Aorta (tissue), 5 donors: ENCODE measurements around the gene PROB1. TPM values are rescaled to one million over a fixed set of nuclear protein-coding genes. Genes with fewer than 3 reads are reported as not detected.
"Not testable (repeated sequence)": the region's sequence is repeated elsewhere in the genome, so short reads cannot be mapped to it uniquely, and the experiment has no call there.

ENCODE experiments used
- ATAC-seq: fragments of 200-7000 bp; cut with Tn5 transposase; one replicate; pipeline ENCODE4 v1.9.1; 2022; ENCODE audit warnings: moderate library complexity; ENCODE audit not compliant: low FRiP score
- DNase-seq, 2 donors: peaks; one replicate each; pipeline ENCODE4 v3.0.0-alpha.2; 2020
- H3K27ac ChIP-seq, 2 donors: one replicate each; pipeline ENCODE4 v1.5.1; 2013; ENCODE audit warnings: low read length in 2 of 2, mild to moderate bottlenecking in 2 of 2, moderate library complexity in 2 of 2, control low read depth in 1 of 2, inconsistent platforms in 1 of 2, low read depth in 1 of 2
- H3K27me3 ChIP-seq, 2 donors: one replicate each; pipeline ENCODE4 v1.6.1; 2013; ENCODE audit warnings: control low read depth in 1 of 2, low read length in 1 of 2, mild to moderate bottlenecking in 1 of 2, moderate library complexity in 1 of 2; ENCODE audit not compliant: insufficient read depth in 2 of 2, control insufficient read depth in 1 of 2
- H3K36me3 ChIP-seq, 2 donors: one replicate each; pipeline ENCODE4 v1.6.1; 2013; ENCODE audit warnings: control low read depth in 1 of 2, low read length in 1 of 2, mild to moderate bottlenecking in 1 of 2; ENCODE audit not compliant: insufficient read depth in 2 of 2, control insufficient read depth in 1 of 2
- H3K4me1 ChIP-seq, 2 donors: one replicate each; pipeline ENCODE4 v1.6.1; 2013; ENCODE audit warnings: low read length in 2 of 2, control low read depth in 1 of 2, mild to moderate bottlenecking in 1 of 2, moderate library complexity in 1 of 2; ENCODE audit not compliant: insufficient read depth in 2 of 2, control insufficient read depth in 1 of 2
- H3K4me3 ChIP-seq, 2 donors: one replicate each; pipeline ENCODE4 v1.5.1; 2013; ENCODE audit warnings: low read length in 2 of 2, control low read depth in 1 of 2, mild to moderate bottlenecking in 1 of 2
- H3K9me3 ChIP-seq: one replicate; pipeline ENCODE4 v1.6.1; 2013; ENCODE audit warnings: mild to moderate bottlenecking, low read length; ENCODE audit not compliant: control insufficient read depth
- WGBS, 2 donors: extraction: QIAGEN DNeasy Blood & Tissue Kit; methylation state at CpG; one replicate each; pipeline ENCODE4 v1.1.7; 2013; 5-methylcytosine and 5-hydroxymethylcytosine counted together
- intact Hi-C, 2 donors: fragments of 100-400 bp; cut with DNase I; formaldehyde crosslinking; loops; one replicate each; pipeline versions ENCODE4 v1.14.2 to v1.15.0; 2022
- polyA plus RNA-seq, 2 donors: library from polyadenylated mRNA; stranded (reverse); fragments of 200-250 nt; gene quantifications; one replicate each; pipeline ENCODE4 v1.2.3, GENCODE V29; 2013
- total RNA-seq, 2 donors: library from RNA; stranded (reverse); fragmentation: NEBNext Ultra II Directional; extraction: Animal tissue kit (Norgen Biotek cat#: 25700); gene quantifications; one replicate each; pipeline ENCODE4 v1.2.1, GENCODE V29; 2021
- donor health status: healthy with polysubstance abuse.
- donor health status: Bipolar disorder and iron deficiency.
- donor health status: DM: no; HTN: no; CAD: no.
- donor health status: DM: no; HTN: no; CAD: no.
- donor health status: DM: yes; HTN: yes; CAD: no.

PROB1 gene
- total and polyA plus RNA-seq, 4 donors = 0.13 to 3.0 (median 1.1) TPM

DNA sequence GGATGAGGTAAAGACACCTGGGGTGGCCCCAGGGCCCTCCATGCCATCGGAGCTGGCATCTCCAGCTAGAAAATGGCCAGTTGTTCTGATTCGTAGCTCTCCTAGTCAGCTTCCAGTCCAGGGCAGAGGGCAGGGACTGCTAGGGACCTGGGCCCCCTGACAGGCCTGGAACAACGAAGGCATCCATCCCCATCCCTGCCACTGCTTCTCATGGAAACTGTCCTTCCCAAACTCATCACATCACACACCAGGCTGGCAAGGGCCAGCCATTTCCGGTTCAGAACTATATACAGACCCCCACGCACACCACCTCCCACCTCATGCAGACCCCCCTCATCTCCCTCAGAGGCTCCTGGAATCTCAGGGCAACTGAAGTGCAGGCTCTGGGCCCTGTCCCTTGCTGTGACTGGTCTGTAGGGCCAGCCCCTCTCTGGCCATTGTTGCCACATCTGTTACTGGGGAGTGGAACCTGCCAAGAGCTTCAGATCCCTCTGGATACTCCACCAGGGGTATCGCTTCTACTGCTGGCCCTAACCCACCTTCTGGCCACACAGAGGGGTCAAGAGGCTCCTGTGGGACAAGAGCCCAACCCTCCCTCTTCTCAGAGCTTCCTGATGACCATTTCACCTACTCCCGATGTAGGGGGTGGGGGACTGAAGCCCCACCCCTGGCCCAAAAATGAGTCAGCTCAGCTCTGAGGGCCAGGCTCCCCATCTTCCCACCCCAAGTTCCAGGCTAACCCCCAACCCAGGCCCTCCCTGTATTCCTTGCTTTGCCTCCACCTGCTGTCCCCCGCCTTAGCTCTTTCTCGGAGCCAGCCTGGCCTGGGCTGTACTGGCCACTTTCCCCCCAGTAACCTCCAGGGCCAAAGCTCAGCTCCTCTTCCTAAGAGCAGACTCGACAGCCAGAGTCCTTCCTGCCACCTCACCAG is 4.0 kb downstream of the PROB1 start:
- Histone ChIP-seq H3K36me3 (no peaks in the 10 kb centered on the region), H3K27ac (no peak overlapping the region), H3K4me3 (no peak overlapping the region), H3K4me1 (no peaks in the 10 kb centered on the region), H3K27me3 (no peaks in the 10 kb centered on the region), H3K9me3 (no peaks in the 10 kb centered on the region)
- intact Hi-C loops = no loop called here
- 89 to 92% methylated on average over 10 of the region's 10 CpGs for WGBS, 2 donors
- peak; percentile 27 to 58 for DNase-seq
- no peak for ATAC-seq

DNA sequence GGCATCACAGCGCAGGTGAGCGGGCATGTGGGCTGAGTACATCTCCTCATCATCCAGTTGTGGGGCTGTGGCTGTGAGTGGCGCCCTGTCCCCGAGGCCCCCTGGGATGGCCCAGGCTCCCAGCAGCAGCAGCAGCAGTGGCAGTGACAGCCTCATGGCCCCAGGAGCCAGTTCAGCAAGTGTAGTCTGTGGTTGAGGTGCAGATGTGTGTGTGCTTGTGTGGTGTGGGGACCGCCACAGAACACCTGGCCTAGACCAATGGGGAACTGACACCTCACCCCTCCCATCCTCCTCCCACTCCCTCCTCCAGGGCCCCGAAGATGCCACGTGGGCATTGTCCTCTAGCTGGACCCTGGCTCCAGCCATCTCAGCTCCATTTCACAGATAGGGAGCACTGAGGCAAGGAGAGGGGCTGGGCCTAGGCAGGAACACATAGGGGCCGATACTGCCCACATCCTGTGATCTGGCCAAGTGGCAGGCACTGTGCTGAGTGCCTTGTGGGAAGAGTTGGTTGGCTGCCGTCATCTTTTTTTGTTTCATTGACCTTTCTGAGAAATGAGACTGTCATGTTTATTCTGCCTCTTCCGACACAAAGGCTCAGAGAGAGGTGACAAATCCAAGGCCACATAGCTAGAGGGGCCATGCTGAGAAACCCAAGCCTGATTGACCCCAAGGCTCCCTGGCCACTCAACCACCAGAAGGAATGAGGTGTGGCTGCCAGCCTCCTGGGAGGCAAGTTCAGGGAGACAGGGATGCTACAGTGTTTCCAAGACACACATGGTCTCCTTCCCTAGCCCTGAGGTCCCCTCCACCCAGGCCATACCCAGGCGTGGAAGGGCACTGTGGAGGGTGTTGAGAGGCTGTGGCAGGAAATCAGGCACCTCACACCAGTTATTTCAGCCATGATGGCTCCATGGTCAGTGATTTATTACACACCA is 4.9 kb downstream of the PROB1 start, which contains the start of gene MZB1:
TSS of gene MZB1 (minus strand) at position 213 of the 938 bp plus-strand sequence. CDS start at position 156, 57 bp downstream.
- peak; percentile 48 to 75 for DNase-seq
- H3K27me3 ChIP-seq = no peaks in the 10 kb centered on the region
- intact Hi-C loops = no loop called here
- no peaks in the 10 kb centered on the region for H3K9me3 ChIP-seq
- ATAC-seq = no peak
- no peaks in the 10 kb centered on the region for H3K36me3 ChIP-seq
- H3K4me3 ChIP-seq = no peak within 1 kb of the TSS
- H3K27ac ChIP-seq = no peak within 1 kb of the TSS
- H3K4me1 ChIP-seq = no peaks in the 10 kb centered on the region
- WGBS, 2 donors = 91 to 93% methylated on average over 11 of the region's 11 CpGs

DNA sequence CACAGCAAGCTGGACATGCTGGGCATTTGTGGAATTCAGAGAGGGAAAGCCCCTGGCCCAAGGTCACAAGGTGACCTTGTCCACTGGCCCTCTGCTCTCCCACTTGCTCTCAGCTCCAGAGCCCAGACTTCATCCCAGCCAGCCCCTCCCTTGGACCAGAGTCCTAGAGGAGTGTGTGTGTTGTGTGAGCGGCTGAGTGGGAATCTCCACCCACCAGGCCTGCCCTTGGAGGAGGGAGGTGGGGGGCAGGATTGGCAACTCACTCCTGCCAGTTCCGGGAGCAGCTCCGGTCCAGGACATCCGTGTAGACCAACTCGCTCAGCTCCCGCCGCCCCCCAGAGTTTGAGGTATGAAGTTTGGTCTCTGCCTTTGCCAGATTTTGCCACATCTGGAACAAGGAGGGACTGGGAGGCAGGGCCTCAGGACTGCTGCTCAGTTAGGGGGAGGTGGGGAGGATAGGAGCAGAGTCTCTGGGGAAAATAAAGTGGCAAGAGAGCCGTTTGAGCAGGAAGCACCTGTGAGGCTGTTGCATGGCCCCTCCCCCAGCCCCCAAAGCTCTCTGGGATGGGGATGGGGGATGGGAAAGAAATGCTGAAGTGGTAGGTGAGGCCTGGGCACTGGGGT is 6.6 kb downstream of the PROB1 start:
- Histone ChIP-seq H3K27me3 (no peaks in the 10 kb centered on the region), H3K36me3 (no peaks in the 10 kb centered on the region), H3K4me1 (no peaks in the 10 kb centered on the region), H3K4me3 (no peak overlapping the region), H3K9me3 (no peaks in the 10 kb centered on the region), H3K27ac (no peak overlapping the region)
- no peak for ATAC-seq
- intact Hi-C loops = no loop called here
- 18 to 23% methylated on average over 8 of the region's 8 CpGs for WGBS, 2 donors
- peak in 1 of 2 donors; percentile 75 for DNase-seq

DNA sequence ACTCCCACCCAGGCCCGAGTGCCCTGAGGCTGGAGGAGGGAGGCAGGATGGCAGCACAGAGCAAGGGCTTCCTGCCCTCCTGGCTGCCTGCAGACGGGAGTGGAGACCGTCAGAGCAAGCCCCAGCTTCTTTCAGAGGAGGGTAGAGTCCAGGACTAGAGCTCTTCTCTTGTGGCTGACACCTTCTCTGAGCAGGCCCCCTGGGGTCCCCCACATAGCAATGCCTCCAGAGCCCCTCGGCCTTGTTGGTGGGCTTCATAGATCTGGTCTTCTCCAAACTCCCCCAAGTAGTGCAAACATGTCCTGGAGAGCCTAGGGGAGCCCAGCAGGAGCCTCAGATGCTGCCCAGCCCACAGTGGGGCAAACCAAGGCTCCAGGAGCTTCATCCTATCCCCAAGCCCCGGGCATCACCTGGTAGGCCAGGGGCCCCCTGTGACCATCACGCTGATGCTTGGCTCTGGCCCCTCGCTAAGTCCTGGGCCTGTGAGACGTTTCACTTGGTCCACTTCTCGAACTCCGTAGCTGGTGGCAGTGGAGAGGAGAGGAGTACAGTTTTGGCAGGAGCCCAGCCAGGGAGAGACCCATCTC is 7.2 kb downstream of the PROB1 start:
- Histone ChIP-seq H3K4me3 (no peak overlapping the region), H3K36me3 (no peaks in the 10 kb centered on the region), H3K4me1 (no peaks in the 10 kb centered on the region), H3K27ac (no peak overlapping the region), H3K9me3 (no peaks in the 10 kb centered on the region), H3K27me3 (no peaks in the 10 kb centered on the region)
- 82 to 91% methylated on average over 10 of the region's 10 CpGs for WGBS, 2 donors
- DNase-seq (no peak), ATAC-seq (no peak)
- intact Hi-C loops = no loop called here

DNA sequence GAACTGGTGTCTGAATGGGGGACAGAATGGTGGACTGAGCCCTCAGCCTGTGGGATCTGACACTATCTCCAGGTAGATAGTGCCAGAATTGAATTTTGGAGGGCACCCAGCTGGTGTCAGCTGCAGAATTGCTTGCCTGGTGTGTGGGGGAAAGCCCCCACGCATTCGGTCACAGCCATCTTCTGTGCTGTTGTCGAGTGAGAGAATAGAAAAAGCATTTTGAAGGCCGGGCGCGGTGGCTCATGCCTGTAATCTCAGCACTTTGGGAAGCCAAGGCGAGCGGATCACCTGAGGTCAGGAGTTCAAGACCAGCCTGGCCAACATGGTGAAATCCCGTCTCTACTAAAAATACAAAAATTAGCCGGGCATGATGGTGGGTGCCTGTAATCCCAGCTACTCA is 7.9 kb downstream of the PROB1 start:
- WGBS, 2 donors = 95 to 96% methylated on average over 9 to 10 of the region's 10 CpGs
- DNase-seq = peak in 1 of 2 donors; percentile 16
- H3K36me3 ChIP-seq, H3K27ac ChIP-seq, intact Hi-C loops, ATAC-seq, H3K4me1 ChIP-seq, H3K27me3 ChIP-seq, H3K9me3 ChIP-seq, H3K4me3 ChIP-seq: not testable (repeated sequence)

DNA sequence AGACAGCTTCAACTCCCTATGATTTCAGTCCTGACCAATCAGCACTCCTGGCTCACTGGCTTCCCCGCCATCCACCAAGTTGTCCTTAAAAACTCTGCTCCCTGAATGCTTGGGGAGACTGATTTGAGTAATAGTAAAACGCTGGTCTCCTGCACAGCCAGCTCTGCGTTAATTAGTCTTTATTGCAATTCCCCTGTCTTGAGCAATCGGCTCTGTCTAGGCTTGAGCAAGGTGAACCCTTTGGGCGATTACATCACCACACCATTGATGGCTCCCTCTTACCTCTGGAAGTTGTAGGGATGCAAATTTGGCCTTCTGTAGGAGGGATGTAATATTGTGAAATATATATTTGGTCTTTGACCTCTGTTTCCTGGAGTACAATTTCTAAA is 8.9 kb downstream of the PROB1 start:
- ATAC-seq (no peak), DNase-seq (no peak)
- no peak overlapping the region for H3K27ac ChIP-seq
- H3K4me1 ChIP-seq = no peaks in the 10 kb centered on the region
- H3K9me3 ChIP-seq = no peaks in the 10 kb centered on the region
- 90% methylated on average over 5 of the region's 5 CpGs for WGBS, 2 donors
- intact Hi-C loops = no loop called here
- H3K27me3 ChIP-seq = no peaks in the 10 kb centered on the region
- no peak overlapping the region for H3K4me3 ChIP-seq
- no peaks in the 10 kb centered on the region for H3K36me3 ChIP-seq

DNA sequence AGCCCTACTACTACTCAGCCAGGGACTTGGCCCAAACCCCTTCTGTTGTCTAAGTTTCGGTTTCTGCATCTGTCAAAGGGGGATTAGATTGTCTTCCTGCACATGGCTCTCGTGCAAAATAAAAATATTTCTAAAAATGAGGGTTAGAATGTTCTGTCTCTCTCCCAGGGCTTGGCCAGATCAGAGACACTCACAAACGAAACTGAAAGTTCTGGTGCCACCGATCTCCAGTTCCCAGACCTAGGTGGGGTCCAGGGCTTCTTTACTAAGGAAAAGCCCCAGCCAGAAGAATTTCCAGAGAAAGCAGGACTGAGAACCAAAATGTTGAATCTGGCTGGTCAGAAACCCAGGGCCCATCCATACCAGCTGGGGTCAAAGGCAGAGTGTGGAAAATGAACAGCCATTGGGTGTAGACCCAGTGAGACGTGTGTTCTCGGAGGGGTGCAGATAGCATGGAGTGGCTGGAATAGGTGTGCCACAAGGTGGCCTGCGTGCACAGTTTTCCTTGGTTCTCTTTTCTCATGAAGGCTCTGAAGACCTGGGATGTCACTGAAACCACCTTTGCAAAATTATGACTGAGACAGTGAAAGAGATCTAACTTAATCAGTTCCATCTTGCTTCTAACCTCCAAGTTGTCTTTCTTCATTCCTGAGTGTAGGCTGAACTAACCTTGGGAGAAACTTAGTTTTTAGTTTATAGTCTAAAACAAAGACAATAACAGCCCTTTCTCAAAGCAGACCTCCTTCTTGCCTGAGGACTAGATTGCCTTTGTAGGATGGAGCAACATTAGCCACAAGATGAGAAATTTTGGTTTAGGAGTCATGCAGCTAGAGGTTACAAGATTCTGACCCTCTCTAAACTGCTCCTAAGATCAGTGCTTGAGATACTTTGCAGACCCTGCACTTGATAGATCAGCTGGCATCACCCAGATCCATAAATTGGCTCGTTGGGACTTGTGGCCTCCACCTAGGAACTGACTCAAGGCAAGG is 9.5 kb downstream of the PROB1 start:
- Histone ChIP-seq H3K27ac (no peak overlapping the region), H3K4me3 (no peak overlapping the region), H3K36me3 (no peaks in the 10 kb centered on the region), H3K27me3 (no peaks in the 10 kb centered on the region), H3K4me1 (no peaks in the 10 kb centered on the region), H3K9me3 (no peaks in the 10 kb centered on the region)
- WGBS, 2 donors = 64 to 72% methylated on average over 8 of the region's 8 CpGs
- DNase-seq (no peak), ATAC-seq (no peak)
- intact Hi-C loops = no loop called here
